Activated CD4-positive, alpha-beta T cell treated with anti-CD3 and anti-CD28 coated beads, Interleukin-2, amount 50 U/mL, for 4 hours (primary cell): Measurements from ENCODE around the gene TENM3.
"Not testable (repeated sequence)": the region's sequence is repeated elsewhere in the genome, so short reads cannot be mapped to it uniquely, and the experiment has no call there.

Source experiments
- DNase-seq, 2 experiments: peaks; one replicate each; pipeline ENCODE4 v3.0.0-alpha.2; 2020

TENM3 gene

GRCh38 chr4:182228991-182229577 is 14.1 kb upstream of the TENM3 start:
- no peak for DNase-seq

- DNase-seq = no peak
Measured at GRCh38 chr4:182230256-182230655, 12.9 kb upstream of the TENM3 start.

GRCh38 chr4:182231080-182231479 is 12.1 kb upstream of the TENM3 start:
- DNase-seq = no peak

- DNase-seq = no peak
Measured at GRCh38 chr4:182231496-182231895, 11.7 kb upstream of the TENM3 start.

GRCh38 chr4:182233310-182234090 is 9.7 kb upstream of the TENM3 start:
- no peak for DNase-seq

GRCh38 chr4:182235021-182235795 is 8.0 kb upstream of the TENM3 start:
- no peak for DNase-seq

GRCh38 chr4:182236186-182236585 is 7.0 kb upstream of the TENM3 start:
- DNase-seq = no peak

GRCh38 chr4:182237010-182237409 is 6.2 kb upstream of the TENM3 start:
- not testable (repeated sequence) for DNase-seq

GRCh38 chr4:182238355-182238931 is 4.8 kb upstream of the TENM3 start:
- DNase-seq = no peak

- DNase-seq = no peak
Measured at GRCh38 chr4:182240161-182241130, 2.8 kb upstream of the TENM3 start.

GRCh38 chr4:182242260-182242659 is 942 bp upstream of the TENM3 start:
- not testable (repeated sequence) for DNase-seq

- no peak for DNase-seq
Measured at GRCh38 chr4:182242787-182243186, 415 bp upstream of the TENM3 start.

GRCh38 chr4:182245041-182245440 is 1.8 kb downstream of the TENM3 start:
- DNase-seq = no peak

- DNase-seq = no peak
Measured at GRCh38 chr4:182245541-182246215, 2.5 kb downstream of the TENM3 start.

GRCh38 chr4:182246401-182247205 is 3.4 kb downstream of the TENM3 start:
- no peak for DNase-seq

- DNase-seq = no peak
Measured at GRCh38 chr4:182248295-182248694, 5.1 kb downstream of the TENM3 start.

- no peak for DNase-seq
Measured at GRCh38 chr4:182250446-182250845, 7.2 kb downstream of the TENM3 start.

GRCh38 chr4:182251116-182251515 is 7.9 kb downstream of the TENM3 start:
- DNase-seq = no peak

GRCh38 chr4:182252220-182252619 is 9.0 kb downstream of the TENM3 start:
- no peak for DNase-seq

GRCh38 chr4:182254026-182254780 is 11.0 kb downstream of the TENM3 start:
- no peak for DNase-seq
